Measurements from ENCODE around the gene KIF21A.

- TF ChIP-seq POLR2A (IDR thresholded peaks at IDR 0.05; ENCODE audit: low read depth, low read length) (no peak), CTCF (IDR thresholded peaks at IDR 0.05; ENCODE audit: extremely low read depth in 1 of 2, insufficient read depth in 1 of 2, low read depth in 1 of 2, low read length in 2 of 2) (peak in 1 of 2 donors; percentile 8), POLR2AphosphoS5 (IDR thresholded peaks at IDR 0.05; ENCODE audit: insufficient read depth, low read depth, low read length) (no peak), EZH2 (IDR thresholded peaks at IDR 0.05; ENCODE audit: borderline replicate concordance, low read depth, low read length, severe bottlenecking) (no peak), JUN (IDR thresholded peaks at IDR 0.05; ENCODE audit: borderline replicate concordance, insufficient read depth, insufficient read length, low read depth) (no peak)
These were observed 67.6 kb downstream of the KIF21A start for GRCh38 chr12:39375206-39375808.

Data from endothelial cell of umbilical vein (primary cell).